Stimulated activated CD8-positive, alpha-beta memory T cell treated with anti-CD3 and anti-CD28 coated beads, Interleukin-4, amount 100 ng/mL, for 24 hours (primary cell): ENCODE data around the gene ODAD3.
A peak's percentile ranks its signal among the peaks of the same experiment; 100 is the strongest.
"Not testable (repeated sequence)": the region's sequence is repeated elsewhere in the genome, so short reads cannot be mapped to it uniquely, and the experiment has no call there.

Experiments
- DNase-seq: peaks from one replicate; pipeline ENCODE4 v3.0.0-alpha.2; 2020; ENCODE audit warnings: low read depth

Gene ODAD3

DNA sequence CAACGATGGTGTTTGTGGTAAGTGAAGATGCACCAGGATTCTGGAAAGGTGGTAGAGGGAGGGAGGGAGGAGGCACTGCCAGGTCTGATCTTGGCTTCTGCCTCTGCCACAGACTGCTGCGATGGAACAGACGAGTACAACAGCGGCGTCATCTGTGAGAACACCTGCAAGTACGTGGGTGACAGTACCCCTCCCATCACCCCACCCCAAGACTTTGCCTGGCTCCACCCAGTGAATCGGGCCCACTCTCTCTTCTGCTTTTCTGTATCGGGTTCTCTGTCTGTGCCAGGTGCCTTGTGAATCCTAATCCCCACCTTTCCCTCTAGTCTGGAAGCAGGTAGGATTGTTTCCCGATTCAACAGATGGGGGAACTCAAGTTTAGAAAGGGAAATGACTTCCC is 3.0 kb upstream of the ODAD3 start:
- no peak for DNase-seq

DNA sequence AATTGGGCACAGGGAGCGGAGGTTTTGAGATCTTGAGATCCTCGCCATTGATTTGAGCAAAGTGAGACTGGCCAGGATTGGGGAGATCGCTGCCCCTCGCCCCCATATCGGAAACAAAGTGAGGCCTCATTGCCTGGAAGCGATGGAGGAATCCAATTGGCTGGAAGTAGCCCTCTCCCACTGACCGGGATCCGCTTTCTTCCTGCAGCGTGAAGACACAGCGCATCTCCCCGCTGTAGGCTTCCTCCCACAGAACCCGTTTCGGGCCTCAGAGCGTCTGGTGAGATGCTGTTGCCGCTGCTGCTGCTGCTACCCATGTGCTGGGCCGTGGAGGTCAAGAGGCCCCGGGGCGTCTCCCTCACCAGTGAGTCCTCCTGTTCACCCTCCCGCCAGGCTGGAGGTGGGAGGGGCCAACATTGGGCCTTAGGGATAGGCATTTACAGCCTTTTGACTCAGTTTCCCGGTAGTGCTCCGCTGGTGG is 952 bp upstream of the ODAD3 start:
- DNase-seq: no peak

DNA sequence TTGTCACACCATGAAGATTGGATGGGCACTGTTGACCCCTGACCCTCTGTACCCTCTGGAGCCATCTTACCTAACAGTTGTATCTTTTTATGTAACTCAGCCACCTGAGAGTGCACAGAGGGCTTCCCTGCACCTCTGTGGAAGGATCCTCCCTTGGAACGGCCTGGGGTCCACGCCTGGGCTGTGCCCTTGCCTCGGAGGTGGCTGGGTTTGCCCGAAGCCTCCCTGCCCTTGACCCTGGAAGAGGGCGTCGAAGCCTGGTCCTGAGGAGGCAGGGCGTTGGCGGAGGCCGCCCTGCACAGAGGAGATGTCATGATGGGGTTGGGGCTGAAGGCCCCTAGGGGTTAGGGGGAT is 241 bp downstream of the ODAD3 start:
- DNase-seq: no peak

DNA sequence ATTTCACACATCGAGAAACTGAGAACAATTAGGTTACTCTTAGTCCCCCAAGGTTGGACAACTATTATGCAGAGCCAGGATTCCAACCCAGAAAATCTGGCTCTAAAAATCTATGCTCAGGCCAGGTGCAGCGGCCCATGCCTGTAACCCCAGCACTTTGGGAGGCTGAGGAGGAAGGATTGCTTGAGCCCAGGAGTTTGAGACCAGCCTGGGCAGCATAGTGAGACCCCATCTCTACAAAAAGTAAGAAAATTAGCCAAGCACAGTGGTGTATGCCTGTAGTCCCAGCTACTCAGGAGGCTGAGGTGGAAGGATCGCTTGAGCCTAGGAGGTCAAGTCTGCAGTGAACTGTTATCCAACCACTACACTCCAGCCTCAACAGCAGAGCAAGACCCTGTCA is 1.4 kb downstream of the ODAD3 start:
- not testable (repeated sequence) for DNase-seq

DNA sequence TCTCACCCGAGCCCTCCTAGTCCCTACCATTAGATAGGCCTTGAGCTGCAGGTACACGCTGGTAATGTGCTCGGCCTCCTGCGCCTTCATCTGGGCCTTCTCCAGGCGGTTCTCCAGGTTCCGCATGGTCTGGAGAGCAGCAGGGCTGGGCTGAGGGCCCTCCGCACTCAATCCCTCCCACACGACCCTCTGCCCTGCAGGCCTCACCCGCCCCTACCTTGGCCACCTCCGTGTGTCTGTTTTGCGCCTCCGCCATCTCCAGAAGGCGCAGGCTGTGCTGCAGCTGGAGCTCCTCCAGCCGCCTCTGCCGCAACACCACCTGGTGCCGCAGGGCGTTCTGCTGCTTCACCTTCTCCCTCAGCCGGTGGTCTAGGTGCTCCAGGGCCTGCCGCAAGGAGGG is 8.3 kb downstream of the ODAD3 start:
- no peak for DNase-seq

DNA sequence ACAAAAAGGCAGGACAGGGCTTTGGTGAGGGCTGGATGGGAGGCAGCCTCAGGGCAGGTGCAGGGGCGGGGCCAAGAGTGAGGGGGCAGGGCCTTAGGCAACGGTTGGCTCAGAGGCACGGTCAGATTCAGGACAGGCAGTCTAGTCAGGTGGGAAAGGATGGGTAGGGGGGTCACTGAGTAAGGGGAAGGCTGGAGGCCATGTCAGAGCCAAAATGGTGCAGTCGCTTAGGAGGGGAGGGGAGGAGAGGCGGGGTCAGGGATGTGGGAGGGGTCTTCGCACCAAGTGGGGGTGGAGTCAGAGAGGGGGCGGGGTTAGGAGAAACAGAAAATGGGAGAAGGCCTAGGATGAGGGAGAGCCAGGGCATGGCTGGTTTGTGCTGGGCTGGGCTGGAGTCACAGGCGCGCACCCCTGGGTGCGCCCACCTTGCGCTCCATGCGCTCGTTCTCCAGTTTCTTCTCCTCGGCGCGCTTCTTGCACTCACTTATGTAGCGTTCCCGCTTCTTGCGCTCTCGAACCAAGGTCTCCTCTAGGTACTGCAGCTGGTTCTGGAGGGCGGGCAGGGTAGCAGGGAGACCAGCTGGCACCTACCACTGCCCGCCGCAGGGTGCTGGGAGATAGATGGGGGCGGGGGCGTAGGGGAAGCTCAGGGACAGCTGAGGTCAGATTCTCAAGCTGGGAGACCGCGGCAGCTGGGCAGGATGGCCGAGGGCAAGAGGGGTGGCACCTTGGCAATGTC is 9.0 kb downstream of the ODAD3 start:
- DNase-seq: no peak

DNA sequence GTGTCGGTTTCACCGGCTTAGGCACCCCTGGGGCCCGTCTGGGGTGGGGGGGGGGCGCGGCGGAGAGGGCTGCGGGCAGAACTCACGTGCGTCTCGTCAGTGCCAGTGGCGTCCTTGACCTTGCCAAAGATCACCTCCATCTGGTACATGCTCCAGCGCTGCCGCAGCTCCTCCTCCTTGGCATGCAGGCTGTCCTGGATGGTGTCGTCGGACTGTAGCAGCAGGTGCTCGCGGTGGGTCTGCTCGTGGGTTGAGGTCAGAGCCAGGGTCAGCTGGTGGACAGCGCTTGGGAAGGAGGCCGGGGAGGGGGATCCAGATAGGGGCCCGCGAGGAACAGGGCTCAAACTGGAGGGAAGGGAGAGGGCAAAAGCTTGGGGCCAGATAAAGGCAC is 11.1 kb downstream of the ODAD3 start:
- no peak for DNase-seq

DNA sequence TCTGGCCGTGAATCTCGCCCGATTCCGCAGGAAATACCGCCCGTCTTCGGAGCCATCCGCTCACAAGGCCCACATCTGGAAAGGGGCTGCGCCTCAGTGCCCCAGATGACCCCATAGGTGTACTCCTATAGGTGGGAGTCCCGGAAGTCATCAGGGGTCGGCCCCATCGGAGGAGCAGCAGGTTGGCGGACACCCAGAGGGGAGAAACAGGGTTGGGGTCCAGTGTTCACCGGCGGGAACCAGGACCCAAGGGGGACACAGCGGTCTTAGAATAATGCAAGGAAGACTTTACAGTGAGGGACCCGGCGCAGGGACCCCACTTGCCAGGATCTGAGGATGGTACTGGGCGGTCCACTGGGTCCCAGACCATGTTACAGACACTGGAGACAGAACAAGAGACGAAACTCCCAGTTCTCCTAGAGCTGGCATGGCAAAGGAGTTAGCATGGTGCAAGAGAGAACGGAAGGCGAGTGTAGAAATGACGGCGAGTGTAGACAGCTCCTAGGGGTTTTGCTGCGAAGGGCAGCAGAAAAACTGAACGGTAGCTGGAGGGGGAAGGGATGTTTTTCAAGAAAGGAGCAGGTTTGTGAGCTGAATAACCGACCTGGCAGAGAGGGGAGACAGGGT is 11.6 kb downstream of the ODAD3 start:
- no peak for DNase-seq

DNA sequence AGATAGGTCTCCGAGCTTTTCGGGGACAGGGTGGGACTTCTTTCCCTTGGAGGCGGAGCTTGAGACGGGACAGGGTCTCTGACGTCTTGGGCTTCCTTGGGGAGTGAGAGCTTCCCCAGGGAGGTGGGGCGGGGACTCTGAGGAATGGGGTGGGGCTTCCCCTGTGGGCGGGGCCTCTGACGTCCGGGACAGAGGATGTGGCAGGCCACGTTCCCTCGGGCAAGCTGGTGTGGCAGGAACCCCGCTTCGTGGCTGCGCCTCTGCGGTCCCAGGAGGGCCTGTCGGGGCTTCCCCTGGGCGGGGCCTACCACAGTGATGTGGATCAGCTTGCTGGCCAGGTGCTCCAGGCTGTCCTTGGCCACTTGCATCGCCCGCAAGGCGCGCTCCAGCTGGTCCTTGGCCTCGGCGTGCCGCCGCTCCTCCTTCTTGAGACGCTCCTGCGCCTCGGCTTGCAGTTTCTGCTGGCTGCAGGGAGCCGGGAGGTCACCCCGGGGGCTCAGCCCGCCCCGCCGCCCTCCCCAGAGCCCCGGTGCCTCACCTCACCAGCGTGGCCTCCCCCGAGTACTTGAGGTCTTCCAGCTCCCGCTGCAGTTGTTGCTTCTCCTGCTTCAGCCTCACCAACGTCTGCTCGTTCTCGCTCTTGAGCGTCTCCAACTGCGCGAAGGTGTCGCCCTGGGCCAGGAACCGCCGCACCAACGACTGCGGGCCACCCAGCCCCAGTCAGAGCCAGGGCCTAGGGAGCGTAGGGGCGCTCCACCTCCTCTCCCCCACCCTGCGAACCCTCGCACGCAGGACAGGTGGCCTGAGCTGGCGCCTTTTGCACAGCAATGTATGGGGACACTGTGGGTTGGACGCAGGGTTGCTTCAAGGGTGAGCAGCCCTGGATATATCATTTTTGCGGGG is 12.5 kb downstream of the ODAD3 start:
- DNase-seq: peak; percentile 50

DNA sequence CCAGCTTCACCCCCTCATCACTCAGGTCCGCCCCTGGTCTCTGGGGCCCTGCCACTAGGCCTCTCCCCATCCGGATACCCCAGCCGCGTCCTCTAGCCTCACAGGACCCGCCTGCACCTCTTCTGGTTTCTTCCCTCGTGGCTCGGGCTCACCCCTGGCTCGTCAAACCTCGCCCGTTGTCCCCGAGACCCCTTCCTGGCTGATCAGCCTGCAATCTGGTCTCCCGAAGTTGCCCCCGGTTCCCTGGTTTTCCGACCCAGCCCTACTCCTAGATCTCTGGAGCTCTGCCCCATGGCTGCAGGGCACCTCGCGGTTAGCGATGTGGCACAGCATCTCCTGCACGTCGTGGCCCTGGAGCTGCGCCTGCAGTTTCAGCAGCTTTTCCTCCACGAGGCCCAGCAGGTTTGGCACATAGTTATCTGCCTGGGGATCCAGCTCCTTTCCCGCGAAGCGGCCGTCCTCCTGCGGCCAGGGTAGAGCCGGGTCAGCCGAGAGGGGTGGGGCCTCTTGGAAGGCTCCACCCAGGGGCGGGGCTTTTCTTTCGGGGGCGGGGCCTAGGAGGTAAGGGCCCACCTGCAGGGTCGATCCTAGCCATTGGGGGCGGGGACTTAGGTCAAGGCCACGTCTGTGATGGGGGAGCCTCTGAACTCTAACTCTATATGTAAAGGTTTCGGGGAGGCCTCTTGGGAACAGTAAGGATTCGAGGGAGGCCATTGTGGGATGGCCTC is 13.4 kb downstream of the ODAD3 start:
- no peak for DNase-seq

DNA sequence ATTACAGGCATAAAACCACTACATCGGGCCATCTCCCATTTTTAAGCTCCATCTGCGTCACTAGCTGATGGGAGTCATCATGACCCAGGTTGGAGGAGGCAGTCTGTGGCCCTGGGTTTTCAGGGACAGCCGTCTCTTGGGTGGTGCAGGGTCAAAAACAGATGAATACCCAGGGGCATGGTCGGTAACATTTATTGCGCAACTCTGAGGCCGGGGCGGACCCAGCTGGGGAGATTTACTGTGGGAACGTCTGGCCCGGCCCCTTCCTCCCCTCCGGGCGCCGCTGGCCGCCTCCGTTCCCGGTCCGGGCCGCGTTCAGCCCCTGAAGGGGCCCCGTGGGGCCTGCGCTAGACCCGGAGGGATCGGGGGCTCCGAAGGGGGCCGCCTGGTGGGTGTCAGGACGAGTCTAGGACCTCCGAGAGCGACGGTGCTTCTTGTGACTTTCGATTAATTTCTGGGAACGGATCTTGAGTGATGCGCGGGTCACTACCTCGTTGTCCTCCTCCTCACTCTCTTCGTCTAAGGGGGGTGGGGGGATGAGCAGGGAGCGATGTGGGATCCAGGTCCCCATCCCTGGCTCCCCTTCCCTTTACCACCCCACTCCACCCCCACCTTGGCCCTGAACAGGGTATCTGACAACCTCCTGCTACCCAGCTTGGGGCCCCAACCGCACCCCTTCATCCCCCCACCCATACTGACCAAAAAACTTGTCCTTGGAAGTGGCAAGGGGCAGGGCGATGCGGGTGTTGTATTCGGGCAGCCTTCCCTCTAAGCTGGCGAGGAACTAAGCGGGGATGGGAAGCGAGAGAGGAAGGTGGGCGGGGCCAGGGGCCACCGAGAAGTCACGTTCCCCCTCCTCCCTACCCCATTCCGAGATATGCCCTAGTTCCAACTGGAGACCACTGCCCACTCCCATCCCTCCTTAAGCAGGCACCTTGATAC is 14.2 kb downstream of the ODAD3 start:
- no peak for DNase-seq

DNA sequence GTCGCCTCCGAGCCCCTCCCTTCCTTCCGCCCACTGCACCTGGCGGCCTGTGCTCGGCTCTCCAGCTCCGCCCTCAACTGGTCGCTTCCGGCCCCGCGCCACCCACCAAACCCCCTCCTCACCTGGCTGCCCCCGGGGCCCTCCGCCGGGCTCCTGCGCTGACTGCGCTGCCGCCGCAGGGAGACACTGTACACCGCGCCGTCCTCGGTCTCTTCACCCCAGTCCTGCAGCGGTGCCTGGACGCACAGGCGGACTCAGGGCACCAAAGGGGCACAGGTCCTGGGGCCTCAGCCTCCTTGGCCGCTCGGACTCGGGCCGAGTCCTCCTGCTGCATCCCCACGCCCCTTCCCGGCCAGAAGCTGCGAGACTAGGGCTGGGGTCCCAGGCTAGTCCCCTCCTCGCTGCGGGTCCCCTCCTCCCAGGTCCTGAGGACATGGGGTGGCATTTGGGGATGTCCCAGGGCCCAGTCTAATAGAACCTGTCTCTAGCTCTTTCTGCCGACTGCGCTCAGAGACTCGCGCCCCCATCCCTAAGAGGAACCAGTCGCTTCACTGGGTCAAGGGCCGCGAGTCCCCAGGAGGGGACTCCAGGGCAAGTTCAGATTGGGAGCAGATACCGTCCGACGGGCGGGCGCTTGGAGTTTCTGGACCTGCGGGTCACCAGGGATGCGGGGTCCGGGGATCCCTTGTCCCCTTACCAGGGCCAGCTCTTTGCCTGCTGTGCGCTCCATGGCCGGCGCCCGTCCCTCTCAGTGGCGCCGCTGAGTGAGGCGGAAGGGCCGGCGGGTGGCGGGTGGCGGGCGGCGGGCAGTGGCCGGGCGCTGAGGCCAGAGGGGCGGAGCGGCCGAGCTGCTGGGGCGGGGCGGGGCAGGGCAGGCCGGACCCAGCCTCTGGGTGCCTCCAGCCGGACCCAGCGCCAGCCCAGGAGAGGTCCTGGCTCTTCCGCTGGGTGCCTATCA is 16.1 kb downstream of the ODAD3 start, which contains the start of gene RGL3:
TSS of gene RGL3 (minus strand) at position 766 of the 958 bp plus-strand sequence. CDS start at position 730, 36 bp downstream.
- DNase-seq: no peak

DNA sequence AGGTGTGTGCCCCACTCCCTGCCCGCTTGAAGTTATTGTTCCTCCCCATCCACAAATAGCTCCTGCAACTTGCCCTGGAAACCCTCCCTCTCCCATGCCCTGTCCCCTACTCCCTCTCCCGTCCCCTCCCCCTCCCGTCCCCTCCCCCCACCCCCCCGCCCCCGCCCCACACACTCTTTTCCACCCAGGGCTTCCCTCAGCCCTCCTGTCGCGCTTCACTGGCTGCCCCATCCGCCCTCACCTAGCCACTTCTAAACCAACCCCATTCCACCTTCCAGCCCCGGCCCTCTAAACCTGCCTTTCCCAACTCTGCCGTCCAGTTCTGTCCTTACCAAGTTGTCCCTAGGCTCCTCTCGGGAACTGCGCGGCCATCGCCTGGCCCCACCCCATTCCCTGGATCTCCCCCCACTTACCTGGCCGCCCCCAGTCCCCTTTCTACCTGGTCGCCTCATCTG is 16.8 kb downstream of the ODAD3 start:
- no peak for DNase-seq

DNA sequence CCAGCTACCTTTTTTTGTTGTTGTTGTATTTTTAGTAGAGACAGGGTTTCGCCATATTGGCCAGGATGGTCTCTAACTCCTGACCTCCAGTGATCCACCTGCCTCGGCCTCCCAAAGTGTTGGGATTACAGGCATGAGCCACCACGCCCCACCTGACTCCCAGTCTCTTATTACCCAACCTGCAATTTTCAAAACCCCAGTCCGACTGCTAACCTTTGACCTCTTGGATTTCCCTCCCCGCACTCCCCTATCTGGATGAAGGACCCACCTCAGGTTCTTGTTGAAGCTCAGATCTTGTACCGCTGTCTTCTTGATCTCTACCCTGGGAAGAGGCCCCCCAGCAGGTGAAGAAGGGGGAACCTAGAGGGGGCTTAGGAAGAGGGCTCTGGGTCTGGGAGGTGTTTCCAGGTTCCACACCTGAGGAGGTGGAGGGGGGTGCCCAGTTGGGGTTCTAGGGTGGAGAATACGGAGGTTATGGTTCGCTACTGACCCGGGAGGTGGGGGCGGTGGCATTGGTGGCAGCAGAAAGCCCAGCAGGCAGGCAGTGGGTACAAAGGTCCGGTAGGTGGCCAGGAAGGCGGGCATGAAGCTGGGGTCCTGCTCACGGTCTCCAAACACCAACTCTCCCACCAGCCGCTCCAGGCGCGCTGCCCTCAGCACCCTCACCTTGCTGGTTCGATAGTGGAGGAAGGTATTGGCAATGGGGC is 18.4 kb downstream of the ODAD3 start:
- DNase-seq: no peak

DNA sequence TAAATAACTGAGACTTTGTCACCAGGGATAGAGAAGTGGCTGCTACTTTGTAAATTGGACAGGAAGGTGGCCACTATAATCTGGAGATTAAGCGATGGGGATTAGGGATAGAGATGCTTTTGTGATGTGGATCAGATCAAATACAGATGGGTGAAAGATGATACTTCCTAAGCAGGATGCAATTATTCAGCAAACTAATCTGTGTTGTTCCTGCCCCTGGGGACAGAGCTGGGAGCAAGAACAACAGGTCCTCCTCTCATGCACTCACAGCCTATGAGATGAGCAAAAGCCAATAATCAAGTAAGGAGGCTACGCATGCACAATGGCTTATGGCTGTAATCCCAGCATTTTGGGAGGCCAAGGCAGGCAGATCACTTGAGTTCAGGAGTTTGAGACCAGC is 20.4 kb downstream of the ODAD3 start:
- no peak for DNase-seq

DNA sequence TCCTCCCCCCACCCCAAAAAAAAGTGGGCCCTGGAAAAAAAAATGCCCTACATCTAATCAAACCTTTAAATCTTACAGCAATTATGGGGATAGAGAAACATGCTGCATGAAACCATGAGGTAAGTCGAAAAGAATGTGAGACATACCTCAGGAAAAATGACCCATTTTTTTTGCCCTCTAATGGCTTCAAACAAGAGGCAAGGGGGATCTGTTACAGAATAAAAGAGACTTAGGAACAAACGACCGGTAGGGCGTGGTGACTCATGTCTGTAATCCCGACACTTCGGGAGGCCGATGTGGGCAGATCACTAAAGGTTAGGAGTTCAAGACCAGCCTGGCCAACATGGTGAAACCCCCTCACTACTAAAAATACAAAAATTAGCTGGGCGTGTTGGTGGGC is 24.2 kb downstream of the ODAD3 start:
- no peak for DNase-seq

DNA sequence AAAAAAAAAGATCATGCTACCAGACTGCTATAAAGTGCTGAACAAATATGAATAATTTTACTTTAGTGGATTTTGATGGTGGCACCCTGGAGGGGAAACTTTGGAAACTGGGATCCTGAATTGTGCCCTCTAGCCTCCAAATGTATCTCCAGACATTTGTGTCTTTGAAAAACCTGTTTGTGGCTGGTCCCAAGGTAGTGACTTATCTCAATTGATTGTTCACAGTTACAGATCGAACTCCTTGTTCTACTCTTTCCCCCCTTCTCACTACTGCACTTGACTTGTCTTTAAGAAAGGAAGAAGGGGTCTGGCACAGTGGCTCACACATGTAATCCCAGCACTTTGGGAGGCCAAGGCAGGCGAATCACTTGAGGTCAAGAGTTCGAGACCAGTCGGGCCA is 26.3 kb downstream of the ODAD3 start:
- DNase-seq: no peak

DNA sequence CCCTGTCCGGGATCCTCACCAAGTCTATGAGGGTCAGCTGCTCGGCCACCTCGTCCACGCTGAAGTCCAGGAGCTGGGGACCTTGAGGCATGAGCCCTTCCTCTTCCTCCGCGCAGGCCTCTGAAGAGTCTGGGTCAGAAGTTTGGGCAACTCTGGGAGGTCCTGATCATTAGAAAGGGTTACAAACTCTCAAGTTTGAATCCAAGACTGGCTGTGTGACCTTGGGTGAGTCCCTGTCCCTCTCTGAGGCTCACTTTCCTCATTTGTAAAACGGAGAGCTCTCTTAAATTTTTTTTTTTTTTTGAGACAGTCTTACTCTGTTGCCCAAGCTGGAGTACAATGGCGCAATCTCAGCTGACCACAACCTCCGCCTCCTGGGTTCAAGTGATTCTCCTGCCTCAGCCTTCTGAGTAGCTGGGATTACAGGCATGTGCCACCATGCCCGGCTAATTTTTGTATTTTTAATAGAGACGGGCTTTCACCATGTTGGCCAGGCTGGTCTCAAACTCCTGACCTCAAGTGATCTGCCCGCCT is 28.2 kb downstream of the ODAD3 start:
- not testable (repeated sequence) for DNase-seq
